ENCODE data around the gene HRH1.

The HRH1 gene

GRCh38 chr3:11195201-11195600 is 40.9 kb downstream of the HRH1 start:
- in situ Hi-C loops (cut with MboI; ENCODE audit: low sequenced_read_pairs, unreplicated experiment): no loop called here
- DNase-seq (ENCODE audit: low spot score): no peak
- TF ChIP-seq, protein P1, sequence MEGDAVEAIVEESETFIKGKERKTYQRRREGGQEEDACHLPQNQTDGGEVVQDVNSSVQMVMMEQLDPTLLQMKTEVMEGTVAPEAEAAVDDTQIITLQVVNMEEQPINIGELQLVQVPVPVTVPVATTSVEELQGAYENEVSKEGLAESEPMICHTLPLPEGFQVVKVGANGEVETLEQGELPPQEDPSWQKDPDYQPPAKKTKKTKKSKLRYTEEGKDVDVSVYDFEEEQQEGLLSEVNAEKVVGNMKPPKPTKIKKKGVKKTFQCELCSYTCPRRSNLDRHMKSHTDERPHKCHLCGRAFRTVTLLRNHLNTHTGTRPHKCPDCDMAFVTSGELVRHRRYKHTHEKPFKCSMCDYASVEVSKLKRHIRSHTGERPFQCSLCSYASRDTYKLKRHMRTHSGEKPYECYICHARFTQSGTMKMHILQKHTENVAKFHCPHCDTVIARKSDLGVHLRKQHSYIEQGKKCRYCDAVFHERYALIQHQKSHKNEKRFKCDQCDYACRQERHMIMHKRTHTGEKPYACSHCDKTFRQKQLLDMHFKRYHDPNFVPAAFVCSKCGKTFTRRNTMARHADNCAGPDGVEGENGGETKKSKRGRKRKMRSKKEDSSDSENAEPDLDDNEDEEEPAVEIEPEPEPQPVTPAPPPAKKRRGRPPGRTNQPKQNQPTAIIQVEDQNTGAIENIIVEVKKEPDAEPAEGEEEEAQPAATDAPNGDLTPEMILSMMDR (IDR thresholded peaks at IDR 0.05; ENCODE audit: borderline replicate concordance, control extremely low read depth, extremely low read depth, insufficient read depth, missing control alignments): no peak

- DNase-seq (ENCODE audit: low spot score): no peak
- TF ChIP-seq, protein P1 (IDR thresholded peaks at IDR 0.05; ENCODE audit: borderline replicate concordance, control extremely low read depth, extremely low read depth, insufficient read depth, missing control alignments): no peak
- in situ Hi-C loops (cut with MboI; ENCODE audit: low sequenced_read_pairs, unreplicated experiment): no loop called here
Observed at GRCh38 chr3:11195721-11196332, 41.5 kb downstream of the HRH1 start.

- in situ Hi-C loops (cut with MboI; ENCODE audit: low sequenced_read_pairs, unreplicated experiment): no loop called here
- no peak for DNase-seq (ENCODE audit: low spot score)
- TF ChIP-seq, protein P1 (IDR thresholded peaks at IDR 0.05; ENCODE audit: borderline replicate concordance, control extremely low read depth, extremely low read depth, insufficient read depth, missing control alignments): no peak
Observed at GRCh38 chr3:11197484-11197883, 43.2 kb downstream of the HRH1 start.

GRCh38 chr3:11198070-11198469 is 43.8 kb downstream of the HRH1 start:
- TF ChIP-seq, protein P1 (IDR thresholded peaks at IDR 0.05; ENCODE audit: borderline replicate concordance, control extremely low read depth, extremely low read depth, insufficient read depth, missing control alignments): no peak
- in situ Hi-C loops (cut with MboI; ENCODE audit: low sequenced_read_pairs, unreplicated experiment): no loop called here
- DNase-seq (ENCODE audit: low spot score): no peak

- in situ Hi-C loops (cut with MboI; ENCODE audit: low sequenced_read_pairs, unreplicated experiment): no loop called here
- TF ChIP-seq, protein P1 (IDR thresholded peaks at IDR 0.05; ENCODE audit: borderline replicate concordance, control extremely low read depth, extremely low read depth, insufficient read depth, missing control alignments): no peak
Observed at GRCh38 chr3:11198495-11198894, 44.2 kb downstream of the HRH1 start.

DNA sequence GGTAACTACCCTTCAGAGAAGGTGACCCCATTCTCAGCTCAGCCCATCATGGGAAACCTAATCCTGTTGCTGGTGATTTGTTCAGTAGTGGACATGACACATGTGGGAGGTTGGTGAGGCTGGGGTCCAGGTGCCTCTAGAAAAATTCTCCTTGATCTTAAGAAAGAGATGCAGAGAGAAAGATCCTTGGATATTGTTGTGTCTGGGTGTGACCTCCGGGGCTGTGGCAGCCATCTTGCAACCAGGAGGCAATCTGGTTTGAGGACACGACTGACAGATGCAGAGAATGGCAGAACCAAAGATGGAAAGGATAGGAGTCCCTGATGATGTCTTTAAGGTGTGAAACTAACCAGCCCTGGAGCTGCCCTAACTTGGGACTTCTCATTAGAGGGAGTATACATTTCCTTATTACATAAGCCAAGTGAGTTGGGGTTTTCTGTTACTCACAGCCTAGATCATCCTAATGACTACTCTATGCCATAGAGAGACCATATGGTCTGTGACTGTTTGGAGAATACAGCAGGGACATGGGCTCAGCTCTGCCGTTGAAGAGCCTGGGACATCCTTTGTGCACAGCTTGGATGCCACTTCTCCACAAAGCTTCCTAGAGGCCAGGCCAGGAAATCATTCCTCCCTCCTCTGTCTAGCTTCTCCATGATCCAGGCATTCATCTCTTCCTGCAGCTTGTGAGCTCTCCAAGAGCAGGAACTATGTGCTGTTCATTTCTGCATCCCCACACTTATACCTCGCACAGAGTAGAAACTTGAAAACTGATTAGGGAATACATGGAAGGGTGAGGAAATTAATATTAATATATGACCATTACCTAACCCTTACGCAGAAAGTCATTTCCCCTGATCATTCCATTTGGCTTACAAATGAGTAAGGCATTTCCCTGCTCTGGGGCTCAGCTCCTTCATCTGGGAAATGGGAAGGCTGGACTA is 45.9 kb downstream of the HRH1 start:
- DNase-seq (ENCODE audit: low spot score): no peak
- TF ChIP-seq, protein P1 (IDR thresholded peaks at IDR 0.05; ENCODE audit: borderline replicate concordance, control extremely low read depth, extremely low read depth, insufficient read depth, missing control alignments): no peak
- in situ Hi-C loops (cut with MboI; ENCODE audit: low sequenced_read_pairs, unreplicated experiment): no loop called here

More at GRCh38 chr3:11198495-11198894, 44.2 kb downstream of the HRH1 start:
- DNase-seq (ENCODE audit: low spot score): no peak

Measured in GM13976 (cell line).